ENCODE results near the gene KMT2B.

KMT2B gene

GRCh38 chr19:35727053-35727955 is 9.5 kb downstream of the KMT2B start:
- no peak for TF ChIP-seq CTCF (IDR thresholded peaks at IDR 0.05; ENCODE audit: insufficient read depth, low read depth, low read length, missing control alignments)
- H3K4me3 ChIP-seq (ENCODE audit: low read length): no peak overlapping the region
- no peak for DNase-seq (ENCODE audit: low read depth)

DNA sequence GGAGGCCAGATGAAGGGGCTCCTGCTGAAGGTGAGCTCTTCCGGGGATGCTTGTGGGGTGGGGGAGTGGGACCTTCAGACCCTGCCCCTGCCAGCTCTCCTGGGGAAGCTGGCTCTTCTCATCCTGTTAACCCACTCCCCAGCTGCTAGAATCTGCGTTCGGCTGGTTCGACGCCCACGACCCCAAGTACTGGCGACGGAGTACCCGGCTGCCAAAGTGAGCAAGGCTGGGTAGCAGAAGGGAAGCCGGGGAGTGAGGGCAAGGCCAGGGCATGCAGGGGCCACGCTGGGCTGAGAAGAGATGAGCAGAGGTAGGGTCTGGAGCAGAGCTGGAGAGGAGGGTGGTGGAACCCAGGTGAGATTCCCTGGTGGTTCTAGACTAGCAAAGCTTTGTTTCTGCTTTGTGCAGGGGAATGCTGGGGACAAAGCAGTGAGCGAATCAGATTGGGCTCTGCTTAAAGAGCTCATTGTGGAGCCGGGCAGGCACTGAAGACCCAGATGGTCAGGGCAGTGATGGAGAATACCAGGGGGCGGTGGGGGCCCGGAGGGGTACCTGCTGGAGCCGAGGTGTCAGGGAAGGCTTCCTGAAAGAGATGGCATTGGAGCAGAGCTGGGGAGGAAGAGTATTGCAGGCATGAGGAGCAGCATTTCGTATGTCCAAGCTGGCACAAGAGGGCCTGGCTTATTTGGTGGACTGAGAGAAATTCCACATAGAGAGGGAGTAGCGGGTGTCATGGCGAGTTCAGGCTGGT is 10.3 kb downstream of the KMT2B start:
- no peak for TF ChIP-seq CTCF (IDR thresholded peaks at IDR 0.05; ENCODE audit: insufficient read depth, low read depth, low read length, missing control alignments)
- no peak for DNase-seq (ENCODE audit: low read depth)
- H3K4me3 ChIP-seq (ENCODE audit: low read length): no peak overlapping the region

GRCh38 chr19:35729021-35729420 is 11.2 kb downstream of the KMT2B start:
- DNase-seq (ENCODE audit: low read depth): no peak
- no peak overlapping the region for H3K4me3 ChIP-seq (ENCODE audit: low read length)
- no peak for TF ChIP-seq CTCF (IDR thresholded peaks at IDR 0.05; ENCODE audit: insufficient read depth, low read depth, low read length, missing control alignments)

- TF ChIP-seq CTCF (IDR thresholded peaks at IDR 0.05; ENCODE audit: insufficient read depth, low read depth, low read length, missing control alignments): no peak
- no peak for DNase-seq (ENCODE audit: low read depth)
- no peak overlapping the region for H3K4me3 ChIP-seq (ENCODE audit: low read length)
Observed at GRCh38 chr19:35729763-35730162, 12.0 kb downstream of the KMT2B start.

GRCh38 chr19:35730326-35730725 is 12.5 kb downstream of the KMT2B start:
- DNase-seq (ENCODE audit: low read depth): no peak
- no peak overlapping the region for H3K4me3 ChIP-seq (ENCODE audit: low read length)
- TF ChIP-seq CTCF (IDR thresholded peaks at IDR 0.05; ENCODE audit: insufficient read depth, low read depth, low read length, missing control alignments): no peak

DNA sequence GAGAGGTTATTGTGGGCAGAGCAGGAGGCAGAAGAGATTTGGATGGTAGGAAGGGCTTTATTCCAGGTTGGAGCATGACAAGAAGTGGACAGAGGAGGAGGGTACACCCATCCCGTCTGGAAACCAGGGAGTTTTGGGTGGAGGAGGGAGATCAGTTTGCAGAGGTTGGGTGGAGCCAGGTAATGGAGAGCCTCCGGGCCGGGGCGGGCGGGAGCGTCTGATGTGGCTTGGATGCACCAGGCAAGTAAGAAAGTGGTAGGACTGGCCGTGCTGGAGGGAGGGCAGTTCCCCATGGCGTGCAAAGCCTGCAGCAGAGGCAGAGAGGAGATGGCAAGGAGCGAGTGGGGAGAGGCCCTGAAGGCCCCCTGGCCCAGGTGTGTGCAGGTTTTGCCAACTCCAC is 13.6 kb downstream of the KMT2B start:
- no peak for TF ChIP-seq CTCF (IDR thresholded peaks at IDR 0.05; ENCODE audit: insufficient read depth, low read depth, low read length, missing control alignments)
- no peak overlapping the region for H3K4me3 ChIP-seq (ENCODE audit: low read length)
- peak; percentile 61 for DNase-seq (ENCODE audit: low read depth)

All from epithelial cell of esophagus (primary cell).